Keratinocyte (primary cell): ENCODE measurements around the gene ACTMAP. TPM values are rescaled to one million over a fixed set of nuclear protein-coding genes. Genes with fewer than 3 reads are reported as not detected.

Source experiments
- DNase-seq: peaks from one replicate; pipeline ENCODE4 v3.0.0-alpha.2; 2011; ENCODE audit warnings: low read depth, missing footprints, low spot score
- FAIRE-seq: peaks from 2 replicates; lab custom pipeline; 2011; peaks lifted over from hg19 to GRCh38; lab: Jason Lieb, UNC
- H2AFZ ChIP-seq: 2 replicates; pipeline ENCODE4 v1.6.0; 2012; ENCODE audit warnings: low read length, control low read depth, inconsistent platforms; ENCODE audit not compliant: control insufficient read depth
- H3K27ac ChIP-seq: 2 replicates; pipeline ENCODE4 v1.5.1; 2011; ENCODE audit warnings: low read length; ENCODE audit not compliant: control insufficient read depth, insufficient read depth
- H3K27me3 ChIP-seq: 3 replicates; pipeline ENCODE4 v1.6.0; 2011; ENCODE audit warnings: low read length; ENCODE audit not compliant: control insufficient read depth, insufficient read depth; ENCODE audit errors: extremely low read depth
- H3K36me3 ChIP-seq, 2 experiments: 2 replicates in 1 of 2; 3 replicates in 1 of 2; pipeline ENCODE4 v1.5.1; 2011; ENCODE audit warnings: low read length in 2 of 2, mild to moderate bottlenecking in 1 of 2; ENCODE audit not compliant: control insufficient read depth in 2 of 2, insufficient read depth in 2 of 2; ENCODE audit errors: extremely low read depth in 1 of 2
- H3K4me1 ChIP-seq: 3 replicates; pipeline ENCODE4 v1.5.1; 2011; ENCODE audit warnings: low read length; ENCODE audit not compliant: control insufficient read depth, insufficient read depth; ENCODE audit errors: extremely low read depth
- H3K4me2 ChIP-seq: 3 replicates; pipeline ENCODE4 v1.6.0; 2011; ENCODE audit warnings: low read depth, low read length; ENCODE audit not compliant: control insufficient read depth, insufficient read depth; ENCODE audit errors: extremely low read depth
- H3K4me3 ChIP-seq, 3 experiments: fragments of 200-600 bp in 1 of 3; sonication (generic) in 1 of 3; 2 replicates in 2 of 3; 3 replicates in 1 of 3; pipeline ENCODE4 v1.5.1; 2011 to 2016; ENCODE audit warnings: low read length in 3 of 3, mild to moderate bottlenecking in 3 of 3, control low read depth in 2 of 3, inconsistent platforms in 1 of 3, low read depth in 1 of 3, mixed read lengths in 1 of 3, mixed run types in 1 of 3, moderate library complexity in 1 of 3; ENCODE audit not compliant: control insufficient read depth in 2 of 3, insufficient read depth in 2 of 3; ENCODE audit errors: extremely low read depth in 1 of 3
- H3K79me2 ChIP-seq: 2 replicates; pipeline ENCODE4 v1.6.0; 2012; ENCODE audit warnings: low read length; ENCODE audit not compliant: control insufficient read depth, insufficient read depth
- H3K9ac ChIP-seq: 3 replicates; pipeline ENCODE4 v1.6.0; 2011; ENCODE audit warnings: low read length; ENCODE audit not compliant: control insufficient read depth, insufficient read depth; ENCODE audit errors: extremely low read depth
- H3K9me1 ChIP-seq: 3 replicates; pipeline ENCODE4 v1.6.0; 2011; ENCODE audit warnings: low read length; ENCODE audit not compliant: control insufficient read depth, insufficient read depth; ENCODE audit errors: extremely low read depth
- H3K9me3 ChIP-seq: 2 replicates; pipeline ENCODE4 v1.5.1; 2012; ENCODE audit warnings: low read depth, low read length; ENCODE audit not compliant: control insufficient read depth
- H4K20me1 ChIP-seq: 3 replicates; pipeline ENCODE4 v1.6.0; 2011; ENCODE audit warnings: low read length; ENCODE audit not compliant: control insufficient read depth, insufficient read depth; ENCODE audit errors: extremely low read depth
- EZH2 ChIP-seq: IDR thresholded peaks from one replicate; pipeline ENCODE4 v1.6.1; 2012; ENCODE audit warnings: inconsistent platforms, mild to moderate bottlenecking, low read length, moderate library complexity
- dilution Hi-C: fragments of 300-500 bp; cut with MboI; formaldehyde crosslinking; loops from one replicate; pipeline ENCODE4 v1.7.0; 2020; ENCODE audit warnings: low sequenced_read_pairs; ENCODE audit not compliant: extremely low pct_ligation_motif_present
- polyA plus RNA-seq, 5 experiments: library from polyadenylated mRNA; depleted of rRNA in 3 of 5; stranded (reverse) in 3 of 5; stranded (forward) in 1 of 5; unstranded in 1 of 5; fragments of >200 nt; gene quantifications; 1 replicate in 1 of 5; 2 replicates in 3 of 5; 3 replicates in 1 of 5; pipeline versions ENCODE4 v1.2.1 to v1.2.3, GENCODE V29; 2011 to 2012; ENCODE audit warnings: missing spikeins in 2 of 5, low read depth in 1 of 5, low replicate concordance in 1 of 5
- TF ChIP-seq, protein P1 (sequence below), 3 experiments: IDR thresholded peaks in 1 of 3; conservative IDR thresholded peaks in 1 of 3; optimal IDR thresholded peaks in 1 of 3; 2 replicates in 2 of 3; 3 replicates in 1 of 3; pipeline versions ENCODE3 to v1.5.1; 2011; ENCODE audit warnings: low read length in 3 of 3, mild to moderate bottlenecking in 3 of 3, moderate library complexity in 2 of 3, control low read depth in 1 of 3, inconsistent platforms in 1 of 3; ENCODE audit not compliant: insufficient read depth in 2 of 3; ENCODE audit errors: extremely low read depth in 1 of 3

The ACTMAP gene
- polyA plus RNA-seq, 1 donor (not counting 4 experiments of a cell fraction or from before 2014, with no cell fraction given): 1.4 TPM

DNA sequence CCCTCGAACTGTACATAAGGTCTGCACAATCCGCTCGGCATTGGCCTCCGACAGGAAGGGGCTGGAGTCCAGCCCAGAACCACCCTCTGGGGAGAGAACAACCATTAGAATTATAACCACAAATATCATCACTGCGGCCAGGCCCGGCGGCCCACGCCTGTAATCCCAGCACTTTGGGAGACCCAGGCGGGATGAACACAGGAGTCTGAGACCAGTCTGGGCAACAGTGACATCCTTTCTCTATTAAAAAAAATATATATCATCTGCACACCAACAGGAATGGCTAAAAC lies 45.0 kb downstream of the ACTMAP start:
- no peaks in the 10 kb centered on the region for H3K79me2 ChIP-seq
- FAIRE-seq: no peak
- no peak overlapping the region for H3K4me2 ChIP-seq
- H4K20me1 ChIP-seq: no peaks in the 10 kb centered on the region
- no peak overlapping the region for H3K4me3 ChIP-seq
- peaks cover 22 to 38% of the 10 kb centered on the region in 2 experiments for H3K36me3 ChIP-seq
- no peaks in the 10 kb centered on the region for H3K9me1 ChIP-seq
- H3K4me1 ChIP-seq: no peaks in the 10 kb centered on the region
- DNase-seq: no peak
- dilution Hi-C loops: no loop called here
- no peak overlapping the region for H3K27ac ChIP-seq
- H3K9ac ChIP-seq: no peak overlapping the region
- no peaks in the 10 kb centered on the region for H3K9me3 ChIP-seq
- H2AFZ ChIP-seq: no peak overlapping the region
- TF ChIP-seq, protein P1, sequence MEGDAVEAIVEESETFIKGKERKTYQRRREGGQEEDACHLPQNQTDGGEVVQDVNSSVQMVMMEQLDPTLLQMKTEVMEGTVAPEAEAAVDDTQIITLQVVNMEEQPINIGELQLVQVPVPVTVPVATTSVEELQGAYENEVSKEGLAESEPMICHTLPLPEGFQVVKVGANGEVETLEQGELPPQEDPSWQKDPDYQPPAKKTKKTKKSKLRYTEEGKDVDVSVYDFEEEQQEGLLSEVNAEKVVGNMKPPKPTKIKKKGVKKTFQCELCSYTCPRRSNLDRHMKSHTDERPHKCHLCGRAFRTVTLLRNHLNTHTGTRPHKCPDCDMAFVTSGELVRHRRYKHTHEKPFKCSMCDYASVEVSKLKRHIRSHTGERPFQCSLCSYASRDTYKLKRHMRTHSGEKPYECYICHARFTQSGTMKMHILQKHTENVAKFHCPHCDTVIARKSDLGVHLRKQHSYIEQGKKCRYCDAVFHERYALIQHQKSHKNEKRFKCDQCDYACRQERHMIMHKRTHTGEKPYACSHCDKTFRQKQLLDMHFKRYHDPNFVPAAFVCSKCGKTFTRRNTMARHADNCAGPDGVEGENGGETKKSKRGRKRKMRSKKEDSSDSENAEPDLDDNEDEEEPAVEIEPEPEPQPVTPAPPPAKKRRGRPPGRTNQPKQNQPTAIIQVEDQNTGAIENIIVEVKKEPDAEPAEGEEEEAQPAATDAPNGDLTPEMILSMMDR (optimal IDR thresholded peaks at IDR 0.05 in 1 of 3, IDR thresholded peaks at IDR 0.05 in 1 of 3, conservative IDR thresholded peaks at IDR 0.05 in 1 of 3; ENCODE audit: extremely low read depth in 1 of 3, insufficient read depth in 2 of 3, low read length in 3 of 3): no peak
- no peak for TF ChIP-seq EZH2
- H3K27me3 ChIP-seq: no peaks in the 10 kb centered on the region

DNA sequence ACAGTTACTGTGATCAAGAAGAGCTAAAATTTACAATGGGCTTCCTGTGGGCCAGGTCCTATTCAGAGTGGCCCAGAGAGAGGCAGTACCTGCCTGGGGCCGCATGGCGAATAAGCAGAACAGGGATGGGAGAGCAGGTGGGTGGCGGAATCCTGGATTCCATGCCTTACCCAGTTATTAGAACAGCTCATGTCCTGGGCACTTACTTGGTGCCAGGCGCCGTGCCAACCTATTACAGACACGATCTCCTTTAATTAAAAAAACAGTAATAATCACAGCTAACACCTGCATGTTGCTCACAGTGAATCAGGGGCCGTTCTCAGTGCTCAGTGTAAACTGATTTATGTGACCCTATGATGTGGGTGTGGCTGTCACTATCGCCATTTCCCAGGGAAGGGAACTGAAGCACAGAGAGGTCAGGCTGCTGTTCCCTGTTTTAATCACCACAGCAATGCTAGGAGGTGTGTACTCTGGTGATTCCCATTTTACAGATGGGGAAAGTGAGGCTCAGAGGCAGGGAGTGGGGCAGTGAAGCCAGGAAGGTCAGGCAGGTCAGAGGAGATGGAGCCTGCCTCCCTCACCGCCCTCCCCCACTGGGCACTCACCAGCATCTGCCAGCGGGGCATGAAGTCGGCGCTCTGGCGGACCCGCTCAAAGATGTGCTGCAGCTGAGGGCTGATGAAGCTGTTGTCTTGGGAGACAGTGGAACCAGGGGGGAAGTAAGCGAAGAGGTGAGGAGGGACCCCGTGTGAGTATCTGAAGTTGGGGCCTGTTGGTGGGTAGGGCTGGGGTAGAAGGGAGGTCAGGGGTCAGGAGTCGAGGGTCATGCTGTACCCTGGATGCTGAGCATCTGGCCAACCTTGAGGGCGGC lies 45.6 kb downstream of the ACTMAP start:
- dilution Hi-C loops: no loop called here
- no peak overlapping the region for H3K4me2 ChIP-seq
- no peak for TF ChIP-seq EZH2
- TF ChIP-seq, protein P1 (optimal IDR thresholded peaks at IDR 0.05 in 1 of 3, IDR thresholded peaks at IDR 0.05 in 1 of 3, conservative IDR thresholded peaks at IDR 0.05 in 1 of 3; ENCODE audit: extremely low read depth in 1 of 3, insufficient read depth in 2 of 3, low read length in 3 of 3): no peak
- H3K27ac ChIP-seq: no peak overlapping the region
- H3K36me3 ChIP-seq: peaks cover 20 to 36% of the 10 kb centered on the region in 2 experiments
- no peaks in the 10 kb centered on the region for H3K9me3 ChIP-seq
- H3K9me1 ChIP-seq: no peaks in the 10 kb centered on the region
- no peaks in the 10 kb centered on the region for H3K79me2 ChIP-seq
- FAIRE-seq (no peak), DNase-seq (no peak)
- no peaks in the 10 kb centered on the region for H4K20me1 ChIP-seq
- no peak overlapping the region for H2AFZ ChIP-seq
- H3K4me3 ChIP-seq: no peak overlapping the region
- H3K27me3 ChIP-seq: no peaks in the 10 kb centered on the region
- H3K9ac ChIP-seq: no peak overlapping the region
- no peaks in the 10 kb centered on the region for H3K4me1 ChIP-seq
